HuH-7.5 (cell line): Measurements from ENCODE around the gene YIPF7.

Experiments used
- DNase-seq: peaks from one replicate; pipeline ENCODE4 v3.0.0; 2011; ENCODE audit warnings: low spot score

Gene YIPF7

DNA sequence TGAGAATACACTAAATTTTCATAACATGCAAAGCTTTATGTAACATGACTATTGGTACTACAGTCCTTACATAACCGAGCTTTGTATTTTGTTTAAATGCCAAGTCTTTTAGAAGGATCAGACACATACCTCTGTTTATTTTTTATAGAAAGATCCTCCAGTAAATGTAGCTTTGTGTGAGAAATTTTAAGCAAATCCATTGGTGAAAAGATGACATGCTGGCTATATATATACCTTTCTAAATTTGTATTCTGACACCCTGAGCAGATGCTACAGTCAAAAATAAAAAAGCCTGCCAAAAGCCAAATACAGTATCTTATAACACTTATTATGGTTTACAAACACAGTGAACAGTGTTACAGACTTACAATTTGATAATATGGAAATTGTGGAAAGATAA, at the start of gene YIPF7:
Gene YIPF7, minus strand, starts transcription at position 201 of the 400 bp plus-strand sequence. CDS start 1,525 bp downstream, outside the sequence.
- no peak for DNase-seq

DNA sequence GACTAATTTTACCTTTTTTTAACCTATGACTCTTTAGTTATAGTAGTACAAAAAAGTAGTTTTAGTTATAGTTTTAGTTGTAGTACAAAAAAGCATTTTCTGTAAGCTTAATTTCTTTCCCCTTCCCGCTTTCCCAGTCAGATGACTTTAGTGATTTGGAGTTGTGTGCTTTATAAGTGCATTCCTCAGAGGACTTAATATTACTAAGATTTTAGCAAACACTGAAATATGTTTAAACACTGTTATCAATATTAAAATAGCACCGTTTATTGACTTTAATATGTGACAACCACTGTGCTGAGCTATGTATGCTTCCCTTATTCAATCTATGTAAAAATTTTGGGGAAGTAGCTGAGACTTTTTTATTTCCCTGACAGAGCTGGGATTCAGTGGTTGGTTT, 49.6 kb upstream of the YIPF7 start:
- no peak for DNase-seq

- no peak for DNase-seq
Measured at GRCh38 chr4:44700427-44700826, 49.0 kb upstream of the YIPF7 start.

- DNase-seq, result no peak
Measured at GRCh38 chr4:44684648-44685047, 33.2 kb upstream of the YIPF7 start.

GRCh38 chr4:44679060-44679459, 27.6 kb upstream of the YIPF7 start:
- DNase-seq, result no peak

GRCh38 chr4:44678094-44679041, 26.9 kb upstream of the YIPF7 start, which contains the start of gene GUF1:
Gene GUF1 (plus strand): TSS chr4:44678420. CDS start chr4:44678623, 203 bp downstream.
- peak; percentile 52 for DNase-seq

- DNase-seq, result no peak
Measured at GRCh38 chr4:44675366-44675765, 23.9 kb upstream of the YIPF7 start.

GRCh38 chr4:44674471-44674870, 23.0 kb upstream of the YIPF7 start:
- no peak for DNase-seq

- no peak for DNase-seq
Measured at GRCh38 chr4:44671636-44672035, 20.2 kb upstream of the YIPF7 start.

DNA sequence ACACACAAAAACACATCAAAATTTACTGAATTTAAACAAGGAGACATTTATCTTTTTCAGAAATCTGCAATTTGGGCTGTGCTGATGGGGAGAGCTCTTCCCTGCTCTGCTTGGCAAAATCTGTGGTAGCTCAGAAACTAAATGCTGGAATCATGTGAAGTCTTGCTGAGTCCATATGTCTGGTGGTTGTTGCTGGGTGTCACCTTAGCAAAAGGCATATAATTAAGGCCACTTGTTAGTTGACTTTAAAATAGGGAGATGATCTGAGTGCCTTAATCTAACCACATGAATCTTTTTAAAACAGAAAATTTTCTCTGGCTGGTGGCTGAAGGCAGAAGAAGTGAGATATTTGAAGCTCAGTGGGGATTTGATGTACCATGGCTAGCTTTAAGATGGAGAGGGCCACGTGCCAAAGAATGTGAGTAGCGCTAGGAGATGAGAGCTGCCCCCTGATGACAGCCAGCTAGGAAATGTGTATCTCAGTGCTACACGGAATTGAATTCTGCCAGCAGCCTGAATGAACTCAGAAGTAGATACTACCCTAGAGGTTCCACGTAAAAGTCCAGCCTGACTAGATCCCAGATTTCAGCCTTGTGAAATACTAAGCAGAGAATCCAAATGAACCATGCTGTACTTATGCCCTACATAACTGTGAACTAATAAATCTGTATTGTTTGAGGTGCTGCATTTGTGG, 19.2 kb upstream of the YIPF7 start:
- no peak for DNase-seq

DNA sequence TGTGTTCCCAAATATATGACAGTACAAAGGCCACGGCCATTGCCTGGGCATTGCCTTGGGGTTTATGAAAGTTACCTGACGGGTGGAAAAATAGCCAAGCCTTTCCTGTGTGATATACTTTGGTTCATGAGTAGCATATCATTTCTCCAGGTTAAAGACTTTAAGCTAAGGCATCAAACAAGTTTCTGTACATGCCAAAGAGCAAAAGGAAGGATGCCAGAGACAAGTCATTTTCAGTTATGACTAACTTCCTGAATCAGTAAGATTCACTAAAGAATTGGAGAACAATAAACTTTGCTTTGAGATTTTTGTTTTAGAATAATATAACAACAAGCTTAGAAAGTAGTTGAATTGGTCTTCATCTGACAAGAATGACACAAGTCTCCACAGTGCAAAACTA, 17.1 kb upstream of the YIPF7 start:
- no peak for DNase-seq

DNA sequence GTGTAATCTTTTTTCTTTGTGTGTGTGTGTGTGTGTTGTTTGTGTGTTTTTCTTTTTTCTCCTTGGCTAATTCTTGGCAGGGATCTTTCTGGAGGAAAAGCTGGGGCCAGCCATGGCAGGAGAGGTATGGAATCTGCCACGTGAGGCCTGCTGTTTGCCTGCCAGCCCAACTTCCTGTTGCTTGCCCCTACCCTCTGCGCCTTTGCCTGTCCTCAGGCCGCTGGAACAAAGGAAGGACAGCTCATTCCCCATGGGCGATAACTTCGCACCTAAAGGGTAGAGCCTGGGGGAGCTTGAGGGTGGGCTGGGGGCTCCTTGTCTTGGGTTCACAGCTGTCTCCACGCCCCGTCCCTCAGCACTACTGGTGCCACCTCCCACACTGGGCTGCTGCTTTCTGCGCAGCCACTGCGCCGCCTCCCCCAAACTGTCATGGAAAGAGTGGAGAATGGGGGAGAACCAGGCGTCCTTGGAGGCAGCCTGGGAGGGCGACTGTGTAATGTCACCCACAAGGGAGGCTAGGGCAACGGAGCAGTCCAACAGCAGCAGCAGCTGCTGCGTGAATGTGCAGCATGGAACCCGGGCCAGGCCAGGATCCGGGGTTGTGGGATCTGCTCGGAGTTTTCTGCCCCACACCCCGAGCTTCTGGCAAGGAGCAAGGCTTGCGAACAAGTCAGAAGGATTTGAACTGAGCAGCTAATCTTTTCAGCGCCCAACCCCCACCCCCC, 12.3 kb upstream of the YIPF7 start:
- DNase-seq, result no peak

GRCh38 chr4:44662623-44663005, 11.2 kb upstream of the YIPF7 start:
- DNase-seq, result no peak

DNA sequence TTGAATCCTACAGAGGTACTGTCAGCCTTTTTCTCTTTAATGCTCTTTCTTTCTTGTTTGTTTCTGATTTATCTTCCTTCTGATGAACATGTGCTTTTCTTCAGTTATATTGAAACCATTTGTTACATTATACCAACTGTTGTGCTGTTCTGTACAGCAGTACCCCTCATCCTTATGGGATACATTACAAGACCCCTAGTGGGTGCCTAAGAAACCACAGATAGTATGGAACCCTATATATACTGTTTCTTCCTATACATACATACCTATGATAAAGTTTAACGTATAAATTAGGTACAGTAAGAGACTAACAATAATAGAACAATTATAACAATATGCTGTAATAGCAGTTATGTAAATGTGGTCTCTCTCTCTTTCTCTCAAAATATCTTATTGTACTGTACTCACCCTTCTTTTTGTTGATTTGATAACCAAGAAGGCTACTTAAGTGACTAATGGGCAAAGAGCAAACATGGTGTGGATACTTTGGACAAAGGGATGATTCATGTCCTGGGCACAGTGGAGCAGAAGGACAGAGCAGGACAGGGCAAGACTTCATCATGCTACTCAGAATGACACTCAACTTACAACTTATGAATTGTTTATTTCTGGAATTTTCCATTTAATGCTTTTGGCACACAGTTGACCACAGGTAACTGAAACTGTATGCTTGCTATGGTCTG, 10.7 kb upstream of the YIPF7 start:
- no peak for DNase-seq

GRCh38 chr4:44660396-44660795, 9.0 kb upstream of the YIPF7 start:
- no peak for DNase-seq

DNA sequence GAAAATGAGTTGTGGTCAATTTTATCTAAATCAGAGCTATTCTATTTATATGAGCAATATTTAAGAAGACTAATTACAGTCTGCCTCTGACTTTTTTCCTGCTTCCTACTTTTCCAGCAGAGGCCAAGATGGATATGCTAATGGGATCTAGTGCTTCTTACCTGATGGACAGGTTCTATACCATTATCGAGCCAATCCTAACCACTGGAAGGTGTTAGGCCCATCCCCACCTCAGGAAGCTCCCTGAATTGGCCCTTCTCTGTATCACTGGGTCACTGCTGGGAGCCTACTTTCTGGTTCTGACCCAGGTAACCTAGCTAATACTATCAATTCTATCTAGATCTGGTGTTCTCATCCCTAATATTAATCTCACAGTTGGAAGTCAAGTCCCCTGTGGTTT, 577 bp upstream of the YIPF7 start:
- no peak for DNase-seq

- no peak for DNase-seq
Measured at GRCh38 chr4:44646151-44646550, 5.3 kb downstream of the YIPF7 start.

DNA sequence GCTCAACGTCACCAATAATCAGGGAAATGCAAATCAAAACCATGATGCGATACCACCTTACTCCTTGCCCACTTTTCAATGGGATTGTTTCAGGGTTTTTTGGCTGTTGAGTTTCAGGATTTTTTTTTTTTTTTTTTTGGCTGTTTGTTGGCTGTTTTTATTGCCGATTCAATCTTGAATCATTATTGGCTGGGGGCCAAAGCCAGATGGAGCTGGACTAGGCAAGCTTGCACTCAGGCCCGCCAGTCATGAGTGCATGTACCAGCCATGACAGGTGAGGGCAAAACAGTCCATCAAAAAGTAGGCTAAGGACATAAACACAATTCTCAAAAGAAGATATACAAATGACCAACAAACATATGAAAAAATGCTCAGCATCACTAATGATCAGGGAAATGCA, 13.3 kb downstream of the YIPF7 start:
- DNase-seq, result no peak

DNA sequence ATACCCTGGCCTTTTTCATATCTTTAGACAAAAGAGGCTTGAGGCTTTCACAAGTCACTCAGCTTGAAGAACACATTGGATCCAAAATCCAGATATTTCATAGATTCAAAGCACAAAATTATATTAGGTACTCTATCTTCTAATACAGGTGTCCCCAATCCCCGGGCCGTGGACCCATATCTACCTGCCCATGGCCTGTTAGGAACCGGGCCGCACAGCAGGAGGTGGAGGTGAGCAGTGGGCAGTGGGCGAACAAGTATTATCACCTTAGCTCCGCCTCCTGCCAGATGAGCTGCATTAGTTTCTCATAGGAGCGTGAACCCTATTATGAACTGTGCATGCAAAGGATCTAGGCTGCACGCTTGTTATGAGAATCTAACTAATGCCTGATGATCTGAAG, 18.7 kb downstream of the YIPF7 start:
- DNase-seq, result no peak

DNA sequence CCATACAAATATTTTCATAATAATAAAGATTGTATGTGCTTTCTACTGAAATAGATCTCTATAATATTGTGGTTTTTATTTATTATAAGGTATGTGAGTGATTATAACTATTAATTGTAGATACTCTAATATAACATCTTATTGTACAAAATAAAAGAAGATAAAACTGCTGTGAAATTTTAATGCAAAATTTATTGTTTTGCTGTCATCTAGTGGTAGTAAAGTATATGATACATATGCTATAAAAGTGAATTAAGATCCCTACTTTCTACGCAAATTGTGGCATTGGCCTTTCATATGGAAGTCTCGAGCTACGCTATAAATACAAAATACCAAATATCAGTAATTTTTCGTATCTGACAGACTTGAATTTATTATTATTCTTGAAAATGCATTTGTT, 19.3 kb downstream of the YIPF7 start:
- DNase-seq, result no peak

DNA sequence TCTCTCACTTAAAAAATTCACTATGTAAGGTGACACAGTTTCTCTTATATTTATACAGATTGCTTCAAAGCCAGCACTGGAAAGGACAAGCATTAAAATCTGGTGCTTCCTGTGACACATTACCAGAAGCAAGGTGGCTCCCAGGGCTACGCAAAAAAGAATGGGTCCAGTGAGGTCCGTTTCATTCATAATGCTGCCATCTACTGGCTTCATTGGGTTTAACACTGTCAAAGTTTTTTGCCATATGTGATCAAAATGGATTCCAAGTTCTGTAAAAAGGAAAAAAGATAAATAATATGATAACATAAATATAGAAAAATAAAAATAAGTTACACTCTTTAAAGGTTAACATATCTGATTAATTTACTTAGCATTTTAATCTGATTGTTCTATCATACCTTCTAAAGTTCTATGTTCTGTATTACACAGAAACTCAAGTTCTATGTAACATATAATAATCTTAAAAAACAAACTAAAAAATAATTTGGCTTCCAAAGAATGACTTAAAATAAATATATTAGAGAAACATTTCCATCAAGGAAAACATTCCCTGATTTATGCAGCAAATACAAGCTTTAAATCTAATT, 22.1 kb downstream of the YIPF7 start:
- peak; percentile 16 for DNase-seq

GRCh38 chr4:44623676-44624075, 27.7 kb downstream of the YIPF7 start:
- no peak for DNase-seq
